Measurements from ENCODE around the gene TVP23A.

The TVP23A gene

DNA sequence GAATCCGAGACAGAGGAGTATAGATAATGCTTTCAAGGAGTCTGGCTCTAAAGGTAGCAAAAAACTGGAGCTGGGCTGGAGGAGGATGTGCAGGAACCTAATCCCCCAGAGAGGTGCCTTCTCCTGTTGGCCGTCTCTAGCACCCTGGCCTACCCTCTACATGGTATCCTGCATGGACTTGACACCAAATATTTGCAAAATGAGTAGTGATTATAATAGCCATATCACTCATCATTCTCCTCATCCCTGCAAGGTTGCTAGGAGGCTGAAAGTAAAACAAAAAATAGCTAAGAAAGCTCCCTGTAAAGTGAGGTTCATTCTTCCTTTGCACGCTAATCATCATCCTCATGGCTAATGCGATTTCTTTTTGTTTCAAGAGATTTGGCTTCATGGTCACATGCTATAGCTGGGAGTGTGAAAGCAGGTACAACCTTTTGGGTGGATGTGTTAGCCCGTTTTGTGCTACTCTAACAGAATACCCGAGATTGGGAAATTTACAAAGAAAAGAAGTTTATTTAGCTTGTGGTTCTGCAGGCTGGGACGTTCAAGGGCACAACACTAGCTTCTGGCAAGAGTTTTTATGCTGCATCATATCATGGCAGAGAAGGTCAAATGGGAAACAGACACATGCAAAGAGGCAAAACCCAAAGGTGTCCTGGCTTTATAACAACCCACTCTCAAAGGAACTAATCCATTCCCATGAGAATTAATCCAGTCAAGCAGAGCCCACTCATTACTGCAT, 31.3 kb upstream of the TVP23A start:
- Histone ChIP-seq H3K9me3 (ENCODE audit: insufficient read depth, low read length, severe bottlenecking) (no peaks in the 10 kb centered on the region), H3K36me3 (ENCODE audit: insufficient read depth, low read length) (no peaks in the 10 kb centered on the region), H3K9ac (ENCODE audit: low read depth, low read length) (no peak overlapping the region), H3K4me3 (ENCODE audit: low read depth in 1 of 2, low read length in 2 of 2) (no peak overlapping the region), H3K4me1 (ENCODE audit: insufficient read depth, low read length) (no peaks in the 10 kb centered on the region), H3K4me2 (ENCODE audit: insufficient read depth, low read length) (no peak overlapping the region), H2AFZ (ENCODE audit: low read depth, low read length) (no peak overlapping the region), H3K27me3 (ENCODE audit: insufficient read depth, low read length, poor library complexity) (peaks cover 4% of the 10 kb centered on the region), H3K27ac (ENCODE audit: low read length) (no peak overlapping the region), H4K20me1 (ENCODE audit: insufficient read depth, low read length) (no peaks in the 10 kb centered on the region), H3K79me2 (ENCODE audit: insufficient read depth, low read length) (no peaks in the 10 kb centered on the region)
- no peak for ATAC-seq (ENCODE audit: insufficient read depth, low read depth)
- DNase-seq, result no peak
- TF ChIP-seq EZH2 (IDR thresholded peaks at IDR 0.05; ENCODE audit: borderline replicate concordance, low read depth, low read length, severe bottlenecking) (no peak), CTCF (IDR thresholded peaks at IDR 0.05; ENCODE audit: borderline replicate concordance, extremely low read depth, low read length, poor library complexity, severe bottlenecking) (no peak)

DNA sequence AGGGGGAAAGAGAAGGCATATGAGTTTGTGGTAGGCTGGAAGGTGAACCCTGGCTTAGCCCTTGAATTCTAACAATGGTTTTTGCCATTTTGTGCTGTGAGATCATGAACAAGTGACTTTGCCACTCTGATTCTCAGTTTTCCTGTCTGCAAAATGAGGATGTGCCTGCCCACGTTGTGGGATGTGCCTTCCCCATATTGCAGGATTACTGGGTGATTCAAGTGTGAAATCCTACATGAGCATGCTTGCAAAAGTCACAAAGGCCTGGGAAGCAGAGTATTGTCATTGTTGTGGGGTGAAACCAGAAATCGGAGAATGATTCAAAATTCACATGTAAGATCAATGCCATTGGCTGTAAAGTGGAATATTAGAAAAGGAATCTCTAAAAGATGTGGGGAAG, 28.6 kb upstream of the TVP23A start:
- ATAC-seq (ENCODE audit: insufficient read depth, low read depth) (no peak), DNase-seq (no peak)
- Histone ChIP-seq H4K20me1 (ENCODE audit: insufficient read depth, low read length) (no peaks in the 10 kb centered on the region), H3K79me2 (ENCODE audit: insufficient read depth, low read length) (no peaks in the 10 kb centered on the region), H3K27ac (ENCODE audit: low read length) (no peak overlapping the region), H3K9ac (ENCODE audit: low read depth, low read length) (no peak overlapping the region), H3K4me3 (ENCODE audit: low read depth in 1 of 2, low read length in 2 of 2) (no peak overlapping the region), H3K4me1 (ENCODE audit: insufficient read depth, low read length) (no peaks in the 10 kb centered on the region), H3K27me3 (ENCODE audit: insufficient read depth, low read length, poor library complexity) (peaks cover 4% of the 10 kb centered on the region), H3K9me3 (ENCODE audit: insufficient read depth, low read length, severe bottlenecking) (no peaks in the 10 kb centered on the region), H2AFZ (ENCODE audit: low read depth, low read length) (no peak overlapping the region), H3K36me3 (ENCODE audit: insufficient read depth, low read length) (no peaks in the 10 kb centered on the region), H3K4me2 (ENCODE audit: insufficient read depth, low read length) (no peak overlapping the region)
- TF ChIP-seq CTCF (IDR thresholded peaks at IDR 0.05; ENCODE audit: borderline replicate concordance, extremely low read depth, low read length, poor library complexity, severe bottlenecking) (no peak), EZH2 (IDR thresholded peaks at IDR 0.05; ENCODE audit: borderline replicate concordance, low read depth, low read length, severe bottlenecking) (no peak)

DNA sequence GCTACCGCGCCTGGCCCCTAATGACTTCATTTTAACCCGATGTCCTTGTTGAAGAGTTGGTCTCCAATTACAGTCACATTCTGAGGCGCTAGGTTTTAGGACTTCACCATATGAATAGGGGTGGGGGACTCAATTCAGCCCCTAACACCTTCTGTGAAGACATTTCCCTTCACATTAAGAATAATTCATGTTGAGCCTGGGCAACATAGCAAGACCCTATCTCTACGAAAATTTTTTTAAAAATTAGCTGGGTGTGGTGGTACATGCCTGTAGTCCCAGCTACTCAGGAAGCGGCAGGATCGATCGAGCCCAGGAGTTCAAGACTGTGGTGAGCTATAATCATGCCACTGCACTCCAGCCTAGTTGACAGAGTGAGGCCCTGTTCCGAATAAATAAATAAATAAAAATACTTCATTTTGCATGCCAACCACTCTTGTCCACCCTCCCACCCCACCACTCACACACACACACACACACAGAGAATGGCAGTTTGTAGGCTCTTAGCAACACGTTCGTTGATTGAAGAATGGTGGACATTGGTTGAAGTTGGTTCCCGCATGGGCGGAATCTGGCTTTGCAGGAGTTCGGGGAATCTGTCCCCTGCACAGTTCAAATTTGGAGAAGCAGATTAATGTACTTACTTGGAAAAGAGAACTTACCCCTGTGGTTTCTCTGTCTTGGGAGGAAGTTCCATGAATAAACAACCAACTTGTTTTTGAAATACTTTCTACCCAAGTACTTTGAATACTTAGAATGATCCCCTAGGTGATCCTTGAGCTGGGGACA, 27.8 kb upstream of the TVP23A start:
- H3K27me3 ChIP-seq (ENCODE audit: insufficient read depth, low read length, poor library complexity), result peaks cover 4% of the 10 kb centered on the region
- DNase-seq, result no peak
- H3K9ac ChIP-seq (ENCODE audit: low read depth, low read length), result no peak overlapping the region

More for the DNA sequence above, 27.8 kb upstream of the TVP23A start:
- Histone ChIP-seq H3K4me3 (ENCODE audit: low read depth in 1 of 2, low read length in 2 of 2) (no peak overlapping the region), H3K27ac (ENCODE audit: low read length) (no peak overlapping the region), H3K79me2 (ENCODE audit: insufficient read depth, low read length) (no peaks in the 10 kb centered on the region), H4K20me1 (ENCODE audit: insufficient read depth, low read length) (no peaks in the 10 kb centered on the region), H3K4me2 (ENCODE audit: insufficient read depth, low read length) (no peak overlapping the region), H3K9me3 (ENCODE audit: insufficient read depth, low read length, severe bottlenecking) (no peaks in the 10 kb centered on the region), H3K4me1 (ENCODE audit: insufficient read depth, low read length) (no peaks in the 10 kb centered on the region), H2AFZ (ENCODE audit: low read depth, low read length) (no peak overlapping the region), H3K36me3 (ENCODE audit: insufficient read depth, low read length) (no peaks in the 10 kb centered on the region)
- ATAC-seq (ENCODE audit: insufficient read depth, low read depth), result no peak
- TF ChIP-seq CTCF (IDR thresholded peaks at IDR 0.05; ENCODE audit: borderline replicate concordance, extremely low read depth, low read length, poor library complexity, severe bottlenecking) (no peak), EZH2 (IDR thresholded peaks at IDR 0.05; ENCODE audit: borderline replicate concordance, low read depth, low read length, severe bottlenecking) (no peak)

All from DND-41 (cell line).